SKM-1 (cell line): ENCODE results near the gene CD48.
"Not testable (repeated sequence)": the region's sequence is repeated elsewhere in the genome, so short reads cannot be mapped to it uniquely, and the experiment has no call there.

ENCODE experiments used
- DNase-seq: peaks from one replicate; lab custom pipeline; 2025; ENCODE audit not compliant: unreplicated experiment; lab: John Stamatoyannopoulos, UW

Gene CD48

GRCh38 chr1:160656737-160657136 is 54.9 kb downstream of the CD48 start:
- DNase-seq = no peak

GRCh38 chr1:160653620-160654016 is 58.0 kb downstream of the CD48 start:
- no peak for DNase-seq

GRCh38 chr1:160652924-160653619 is 58.5 kb downstream of the CD48 start:
- DNase-seq = no peak

GRCh38 chr1:160652065-160652641 is 59.5 kb downstream of the CD48 start:
- not testable (repeated sequence) for DNase-seq

- no peak for DNase-seq
These were observed 60.1 kb downstream of the CD48 start for GRCh38 chr1:160651433-160652064.

GRCh38 chr1:160647329-160647720 is 64.3 kb downstream of the CD48 start:
- no peak for DNase-seq

GRCh38 chr1:160646711-160647328 is 64.8 kb downstream of the CD48 start, which contains the start of gene SLAMF1:
Gene SLAMF1 (minus strand): TSS chr1:160647044. CDS start chr1:160646945, 99 bp downstream.
- DNase-seq = no peak

- DNase-seq = no peak
These were observed 65.4 kb downstream of the CD48 start for GRCh38 chr1:160646180-160646579.

- DNase-seq = no peak
These were observed 66.1 kb downstream of the CD48 start for GRCh38 chr1:160645386-160646130.

- no peak for DNase-seq
These were observed 67.2 kb downstream of the CD48 start for GRCh38 chr1:160644399-160644798.

GRCh38 chr1:160643138-160643537 is 68.5 kb downstream of the CD48 start:
- DNase-seq = no peak

- DNase-seq = no peak
These were observed 69.4 kb downstream of the CD48 start for GRCh38 chr1:160642281-160642644.

- DNase-seq = no peak
These were observed 70.0 kb downstream of the CD48 start for GRCh38 chr1:160641323-160642280.

GRCh38 chr1:160640359-160641123 is 71.1 kb downstream of the CD48 start:
- DNase-seq = no peak

GRCh38 chr1:160639652-160640051 is 72.0 kb downstream of the CD48 start:
- no peak for DNase-seq

- no peak for DNase-seq
These were observed 72.7 kb downstream of the CD48 start for GRCh38 chr1:160638926-160639325.

- no peak for DNase-seq
These were observed 73.1 kb downstream of the CD48 start for GRCh38 chr1:160638540-160638857.

GRCh38 chr1:160637821-160638539 is 73.6 kb downstream of the CD48 start:
- no peak for DNase-seq

GRCh38 chr1:160637065-160637464 is 74.6 kb downstream of the CD48 start:
- no peak for DNase-seq
